HG02970 (cell line): ENCODE measurements around the gene RIPOR3.
"Not testable (repeated sequence)": the region's sequence is repeated elsewhere in the genome, so short reads cannot be mapped to it uniquely, and the experiment has no call there.

ENCODE experiments used
- ATAC-seq: cut with Tn5 transposase; IDR thresholded peaks from one replicate; pipeline ENCODE4 v1.9.1; 2021; ENCODE audit warnings: mild to moderate bottlenecking, moderate library complexity, moderate number of reproducible peaks; ENCODE audit not compliant: unreplicated experiment, low FRiP score

The RIPOR3 gene

GRCh38 chr20:50659975-50660670 lies 31.2 kb downstream of the RIPOR3 start:
- ATAC-seq = no peak

DNA sequence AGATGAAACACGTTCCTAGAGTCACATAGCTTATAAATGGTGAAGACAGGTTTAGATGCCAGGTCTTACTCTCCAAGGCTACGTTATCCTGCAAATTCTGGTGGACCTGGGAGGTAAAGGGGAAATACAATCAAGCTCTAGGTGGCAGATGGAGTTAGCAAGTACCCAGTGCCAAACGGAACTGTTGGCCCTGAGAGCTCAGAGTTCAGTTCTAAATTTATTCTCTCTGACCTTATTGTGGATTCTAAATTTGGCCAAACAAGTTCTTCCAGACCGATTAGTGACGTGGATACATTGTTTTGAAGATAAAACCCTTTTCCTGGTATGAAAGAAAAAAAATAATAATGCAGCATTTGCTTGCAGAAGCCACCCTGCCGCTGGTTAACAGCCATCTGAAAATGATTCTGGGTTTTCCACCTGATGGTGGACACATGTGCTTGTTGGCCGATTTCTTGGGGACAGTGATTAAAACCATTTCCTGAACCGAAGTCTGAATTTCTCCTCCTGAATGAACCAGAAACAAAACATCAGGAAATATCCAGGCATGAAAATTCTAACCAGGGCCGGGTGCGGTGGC lies 32.5 kb downstream of the RIPOR3 start:
- ATAC-seq = no peak

DNA sequence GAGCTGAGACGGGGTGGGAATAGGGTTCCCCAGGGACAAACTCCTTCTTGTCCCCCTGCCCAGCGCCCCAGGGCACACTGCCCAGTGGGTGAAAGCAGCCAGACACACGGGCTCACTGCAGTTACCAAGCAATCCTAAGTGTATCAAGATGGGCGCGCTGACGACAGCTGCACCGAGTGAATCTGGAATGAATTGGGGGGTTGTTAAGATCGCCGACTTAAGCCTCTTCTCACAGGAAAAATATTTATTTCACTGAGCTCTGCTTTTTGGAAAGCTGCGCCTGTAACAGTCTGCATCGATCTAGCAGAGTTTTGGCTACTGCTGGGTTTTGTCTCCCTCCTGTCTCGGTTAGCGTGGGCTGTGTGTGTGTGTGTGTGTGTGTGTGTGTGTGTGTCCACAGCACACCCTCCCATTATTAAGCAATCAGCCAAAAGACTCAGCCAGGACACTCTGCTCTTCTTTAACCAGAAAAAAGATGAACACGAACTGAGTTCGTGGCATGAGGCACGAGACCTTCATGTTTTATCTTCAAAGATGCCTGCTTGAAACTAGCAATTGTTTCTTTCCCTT lies 35.9 kb downstream of the RIPOR3 start:
- ATAC-seq = no peak

GRCh38 chr20:50654904-50655303 lies 36.4 kb downstream of the RIPOR3 start:
- ATAC-seq = no peak

- ATAC-seq = no peak
These were observed 38.5 kb downstream of the RIPOR3 start for GRCh38 chr20:50652702-50653294.

- no peak for ATAC-seq
These were observed 39.7 kb downstream of the RIPOR3 start for GRCh38 chr20:50651676-50652075.

GRCh38 chr20:50649590-50649989 lies 41.8 kb downstream of the RIPOR3 start:
- no peak for ATAC-seq

DNA sequence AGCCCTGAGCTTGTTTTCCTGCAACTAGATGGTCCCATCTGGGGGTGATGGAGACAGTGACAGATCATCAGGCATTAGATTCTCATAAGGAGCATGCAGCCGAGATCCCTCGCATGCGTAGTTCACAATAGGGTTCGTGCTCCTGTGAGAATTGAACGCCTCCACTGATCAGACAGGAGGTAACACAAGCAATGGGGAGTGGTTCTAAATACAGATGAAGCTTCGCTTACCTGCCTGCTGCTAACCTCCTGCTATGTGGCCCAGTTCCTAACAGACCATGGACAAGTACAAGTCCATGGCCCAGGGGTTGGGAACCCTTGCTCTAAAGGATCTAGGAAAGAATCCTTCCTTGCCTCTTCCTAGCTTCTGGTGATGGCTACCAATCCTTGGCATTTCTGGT lies 42.7 kb downstream of the RIPOR3 start:
- ATAC-seq = no peak

DNA sequence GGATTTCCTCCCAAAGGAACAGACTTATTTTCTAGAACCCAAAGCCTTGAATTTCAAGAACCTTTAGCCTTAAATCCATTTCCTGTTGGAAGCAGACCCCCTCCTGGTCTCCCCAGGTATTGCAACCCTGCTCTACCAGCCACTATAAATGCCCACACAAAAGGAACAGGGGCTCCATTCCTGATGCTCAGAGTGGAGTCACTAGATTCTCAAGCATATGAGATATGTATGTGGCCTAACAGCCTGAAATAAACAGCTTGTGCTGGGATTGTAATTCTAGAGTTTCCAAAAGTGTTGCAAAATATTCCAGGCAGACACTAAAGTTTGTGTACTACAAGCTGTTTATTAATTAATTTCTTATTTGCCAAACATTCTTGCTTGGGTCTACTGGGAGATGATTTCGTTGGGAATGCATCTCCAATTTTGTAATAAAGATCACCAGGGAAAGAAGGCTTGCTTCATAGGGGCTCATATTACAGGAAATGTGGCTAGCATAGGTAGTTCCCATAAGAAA lies 44.8 kb downstream of the RIPOR3 start:
- no peak for ATAC-seq

DNA sequence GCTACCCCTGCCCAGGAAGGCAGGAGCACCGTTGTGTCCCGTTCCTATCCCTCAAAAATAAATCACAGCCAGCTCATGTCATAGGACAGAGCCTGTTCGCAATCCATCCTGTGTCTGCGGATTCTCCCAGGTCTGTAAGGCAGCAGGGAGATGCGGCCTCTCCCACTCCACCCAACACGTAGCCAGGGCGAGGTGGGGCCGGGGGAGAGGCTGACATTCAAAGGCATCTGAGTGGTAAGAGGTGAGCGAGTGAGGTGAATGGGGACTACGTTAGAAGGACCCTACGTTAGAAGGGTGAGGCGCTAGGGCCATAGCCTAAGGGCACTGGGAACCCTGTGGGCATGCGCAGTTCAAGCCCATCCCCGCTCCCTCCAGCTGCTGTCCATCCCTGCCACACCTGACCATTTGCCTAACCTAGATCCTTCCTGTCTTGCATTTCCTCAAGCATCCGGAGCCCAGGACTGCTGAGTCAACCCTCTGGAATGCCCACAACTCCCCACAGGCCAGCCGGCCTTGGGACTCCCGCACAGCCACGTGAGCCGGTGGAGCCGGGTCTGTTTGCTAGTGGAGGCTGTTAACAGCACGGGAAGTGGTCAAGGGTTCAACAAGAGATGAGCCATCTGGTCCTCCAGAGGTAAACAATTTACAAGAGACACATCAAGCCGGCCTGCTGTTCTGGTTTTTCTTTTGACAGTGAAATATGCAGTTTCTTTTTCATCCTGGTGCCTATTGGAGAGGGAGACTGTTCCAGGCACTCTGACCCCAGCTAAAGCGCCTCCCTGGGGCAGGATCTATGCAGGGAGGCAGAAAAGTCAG lies 45.9 kb downstream of the RIPOR3 start:
- no peak for ATAC-seq

- ATAC-seq = no peak
These were observed 49.0 kb downstream of the RIPOR3 start for GRCh38 chr20:50642288-50642803.

DNA sequence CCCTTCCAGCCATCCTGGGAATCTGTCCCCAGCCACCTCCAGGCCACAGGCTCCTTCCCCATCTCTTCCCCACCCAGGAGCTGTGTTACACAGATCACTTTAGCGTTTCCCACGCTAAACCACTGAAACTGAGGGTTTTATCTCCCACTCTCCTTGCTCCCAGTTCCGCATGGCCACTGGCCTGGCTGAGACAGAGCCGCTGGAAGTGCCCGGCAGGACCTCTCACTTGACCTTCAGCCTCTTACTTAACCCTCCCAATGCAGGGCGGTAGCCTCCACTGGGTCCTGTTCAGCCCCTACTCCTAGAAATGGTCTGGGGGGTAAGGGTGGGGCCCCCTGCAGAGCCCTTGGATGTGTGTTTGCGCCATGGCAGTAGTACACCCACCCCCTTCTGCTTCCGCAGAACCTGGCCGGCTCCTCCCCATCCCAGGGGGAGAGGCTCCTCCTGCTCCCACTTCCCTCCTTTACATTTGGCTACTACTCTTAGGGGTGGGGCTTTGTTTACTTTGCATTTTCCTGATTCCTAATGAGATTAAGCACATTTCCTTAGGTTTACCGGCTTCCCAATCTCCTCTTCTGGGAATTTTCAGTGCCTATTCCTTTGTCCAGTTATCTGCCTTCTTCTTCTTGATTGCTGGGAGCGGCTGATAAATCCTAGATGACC lies 49.6 kb downstream of the RIPOR3 start:
- ATAC-seq = not testable (repeated sequence)

DNA sequence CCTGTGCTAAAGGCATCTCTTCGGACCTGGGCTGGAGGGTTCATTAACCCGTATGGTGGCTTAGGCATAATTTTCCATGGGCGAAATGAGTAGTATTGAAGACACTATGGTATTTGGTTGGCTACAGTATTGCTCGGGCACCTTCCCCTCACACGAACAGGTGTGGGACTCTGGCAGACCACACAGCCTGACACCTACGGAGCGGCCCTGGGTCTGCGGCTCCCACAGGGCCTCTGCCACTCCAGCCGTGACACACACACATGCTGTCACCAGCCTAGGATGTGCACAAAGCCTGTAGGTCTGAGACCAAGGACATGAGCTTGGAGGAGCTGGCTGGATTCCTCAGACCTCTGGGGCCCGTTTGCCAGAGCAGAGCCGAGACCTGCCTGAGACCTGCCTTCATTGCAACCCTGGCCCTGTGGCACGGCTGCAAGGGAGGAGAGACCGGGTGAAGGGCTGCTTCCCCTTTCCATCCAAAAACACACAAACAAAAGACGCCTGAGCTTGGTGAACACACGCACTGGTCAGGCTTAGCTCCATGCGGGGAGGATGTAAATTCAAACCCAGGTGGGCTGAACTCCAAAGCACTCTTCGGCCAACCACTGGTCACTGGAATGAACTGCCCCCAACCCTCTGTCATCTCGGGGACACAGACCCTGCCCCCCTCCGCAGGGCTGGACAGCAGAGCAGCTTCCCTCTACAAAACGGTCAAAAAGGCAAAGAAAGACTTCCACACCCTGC lies 51.2 kb downstream of the RIPOR3 start:
- not testable (repeated sequence) for ATAC-seq

DNA sequence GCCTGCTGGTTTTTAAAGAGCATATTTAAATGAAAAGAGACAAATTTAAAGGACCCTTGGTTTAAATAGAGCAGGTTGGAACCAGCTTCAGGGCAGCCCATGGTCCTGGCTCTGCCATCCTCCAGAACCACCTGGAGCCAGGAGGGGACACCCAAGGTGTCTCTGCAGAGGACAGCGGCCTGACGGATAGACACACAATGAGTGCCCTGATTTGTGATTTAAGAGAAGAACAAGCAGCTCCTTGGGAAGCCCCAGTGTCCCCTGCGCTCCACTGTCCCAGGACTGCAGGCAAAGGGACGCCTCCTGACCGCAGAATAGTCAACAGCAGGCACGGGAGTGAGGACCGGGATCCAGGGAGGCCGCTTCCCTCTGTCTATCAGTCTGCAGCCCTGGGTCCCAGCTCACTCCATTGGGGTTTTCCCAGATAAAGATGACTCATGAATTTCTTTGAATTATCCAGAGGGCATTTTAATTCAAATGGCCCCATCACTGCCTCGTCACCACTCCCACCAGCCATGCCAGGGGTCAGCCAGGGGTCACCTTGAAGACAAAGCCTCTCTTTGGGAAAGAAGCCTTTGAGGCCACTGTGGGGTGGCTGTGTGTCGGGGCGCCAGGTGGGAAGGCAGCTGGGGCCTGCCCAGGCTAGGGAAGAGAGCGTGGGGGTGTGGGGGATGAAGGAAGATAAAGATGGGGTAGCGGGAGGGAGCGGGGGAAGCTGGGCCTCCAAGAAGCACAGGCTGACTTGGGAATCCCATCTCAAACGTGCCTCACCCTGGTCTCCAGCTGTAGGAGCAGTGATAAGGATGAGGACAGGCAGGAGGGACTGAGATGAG lies 53.1 kb downstream of the RIPOR3 start:
- ATAC-seq = not testable (repeated sequence)

GRCh38 chr20:50636601-50637540 lies 54.5 kb downstream of the RIPOR3 start:
- ATAC-seq = no peak

GRCh38 chr20:50635676-50636600 lies 55.4 kb downstream of the RIPOR3 start:
- ATAC-seq = no peak
